HEK293T (cell line): ENCODE measurements around the gene TMEFF2.

ENCODE experiments used
- BHLHE40 ChIP-seq: fragments of 450-650 bp; IDR thresholded peaks from 2 replicates; pipeline ENCODE4 v1.6.1; 2016; ENCODE audit warnings: mild to moderate bottlenecking, moderate library complexity, borderline replicate concordance
- CTBP1 ChIP-seq: fragments of 450-650 bp; IDR thresholded peaks from 2 replicates; pipeline ENCODE4 v1.6.1; 2016; ENCODE audit warnings: borderline replicate concordance
- ELF4 ChIP-seq: fragments of 450-650 bp; IDR thresholded peaks from 2 replicates; pipeline ENCODE4 v1.6.1; 2017; ENCODE audit warnings: antibody characterized with exemption
- FOXM1 ChIP-seq: fragments of 450-650 bp; IDR thresholded peaks from 2 replicates; pipeline ENCODE4 v1.6.1; 2017; ENCODE audit warnings: mild to moderate bottlenecking, borderline replicate concordance
- HDGF ChIP-seq: fragments of 450-650 bp; IDR thresholded peaks from 2 replicates; pipeline ENCODE4 v1.6.1; 2017; ENCODE audit warnings: antibody characterized with exemption, borderline replicate concordance
- L3MBTL2 ChIP-seq: fragments of 450-650 bp; conservative IDR thresholded peaks from 2 replicates; pipeline ENCODE4 v1.6.1; 2016; ENCODE audit warnings: mild to moderate bottlenecking
- NFRKB ChIP-seq: fragments of 450-650 bp; IDR thresholded peaks from 2 replicates; pipeline ENCODE4 v1.6.1; 2016; ENCODE audit warnings: mild to moderate bottlenecking, moderate library complexity
- SP1 ChIP-seq: fragments of 450-650 bp; IDR thresholded peaks from 2 replicates; pipeline ENCODE4 v1.6.1; 2017
- SUZ12 ChIP-seq: fragments of 450-650 bp; IDR thresholded peaks from 2 replicates; pipeline ENCODE4 v1.6.1; 2016; ENCODE audit warnings: mild to moderate bottlenecking
- TARDBP ChIP-seq: fragments of 450-650 bp; IDR thresholded peaks from 2 replicates; pipeline ENCODE4 v1.6.1; 2016

DNA sequence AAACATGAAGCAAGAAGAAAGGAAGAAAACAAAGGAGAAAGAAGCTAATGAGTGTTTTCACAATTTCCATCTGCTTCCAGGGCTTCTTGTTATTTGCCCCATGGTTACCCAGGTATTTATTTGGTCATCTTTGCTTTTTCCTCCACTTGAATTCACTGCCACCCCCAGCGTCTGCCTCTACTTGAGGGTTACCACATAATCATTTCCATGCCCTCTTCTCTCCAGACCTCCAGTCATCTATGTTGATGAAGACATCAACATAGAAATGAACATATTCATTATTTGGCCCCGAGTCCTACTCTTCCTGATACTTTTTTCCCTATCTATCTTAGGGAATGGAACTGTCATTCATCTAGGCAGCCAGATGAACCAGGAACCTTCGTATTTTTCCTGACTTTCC, 214.2 kb downstream of the TMEFF2 start:
- TF ChIP-seq NFRKB (no peak), BHLHE40 (no peak), SP1 (no peak), HDGF (no peak), L3MBTL2 (no peak), FOXM1 (no peak), ELF4 (no peak), SUZ12 (no peak), TARDBP (no peak), CTBP1 (no peak)
